ENCODE results near the gene NELL2.
A peak's percentile ranks its signal among the peaks of the same experiment; 100 is the strongest.

NELL2 gene

DNA sequence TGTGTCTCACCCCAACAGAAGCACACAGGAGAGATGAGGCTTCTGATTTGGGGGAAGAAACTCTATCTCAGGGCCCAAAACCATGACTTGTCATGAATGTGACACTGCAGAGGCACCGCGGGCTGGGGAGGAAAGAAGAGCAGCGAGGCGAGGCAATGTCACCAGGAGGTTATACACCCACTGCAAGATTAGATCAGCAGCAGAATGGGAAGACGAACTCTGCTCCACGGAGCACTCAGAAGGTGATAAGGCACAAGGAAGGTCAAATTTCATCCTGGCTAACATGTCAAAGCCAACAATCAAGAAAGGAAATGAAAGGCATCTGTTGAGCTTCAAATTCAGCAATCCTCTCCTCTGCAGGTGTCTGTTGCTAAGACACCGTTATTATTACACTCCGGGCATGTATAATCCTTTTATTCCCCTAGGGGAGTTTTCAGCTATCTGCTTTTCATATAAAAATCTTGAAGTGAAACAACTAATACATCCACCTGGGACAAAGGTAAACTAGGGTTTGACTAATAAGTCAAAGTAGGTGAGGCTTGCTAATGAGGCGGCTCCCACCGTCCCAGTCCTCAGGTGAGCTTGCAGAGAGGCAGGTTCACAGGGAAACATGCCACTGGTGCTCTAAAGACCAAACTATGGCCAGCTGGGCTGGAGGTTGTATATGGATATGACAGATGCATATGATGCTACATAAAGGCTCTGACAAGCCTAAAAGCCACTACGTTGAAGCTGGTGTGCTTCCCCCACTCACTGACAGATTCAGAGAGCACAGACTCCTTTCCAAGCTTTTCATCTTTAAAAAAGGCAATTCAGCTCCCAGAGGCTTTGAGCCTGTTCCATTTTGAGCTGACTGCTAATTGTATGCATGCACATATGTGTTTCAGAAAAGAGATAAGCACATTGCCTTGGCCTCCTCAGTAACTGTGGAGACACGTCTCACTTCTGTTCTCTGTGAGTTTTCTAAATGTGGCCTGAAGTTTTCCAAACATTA lies 221.2 kb downstream of the NELL2 start:
- Histone ChIP-seq H3K4me3 (no peak overlapping the region), H3K27ac (no peak overlapping the region), H3K36me3 (ENCODE audit: insufficient read depth, low read length) (no peaks in the 10 kb centered on the region), H3K9ac (ENCODE audit: insufficient read length) (no peak overlapping the region), H3K9me3 (ENCODE audit: low read depth, low read length) (no peaks in the 10 kb centered on the region)
- TF ChIP-seq EZH2 (IDR thresholded peaks at IDR 0.05): no peak
- TF ChIP-seq FOXP2 (optimal IDR thresholded peaks at IDR 0.05; ENCODE audit: control extremely low read depth, extremely low read length, insufficient read depth): no peak
- no peak for TF ChIP-seq POLR2AphosphoS5 (IDR thresholded peaks at IDR 0.05; ENCODE audit: borderline replicate concordance, low read depth, low read length)
- DNase-seq (ENCODE audit: low read depth, low spot score): no peak

DNA sequence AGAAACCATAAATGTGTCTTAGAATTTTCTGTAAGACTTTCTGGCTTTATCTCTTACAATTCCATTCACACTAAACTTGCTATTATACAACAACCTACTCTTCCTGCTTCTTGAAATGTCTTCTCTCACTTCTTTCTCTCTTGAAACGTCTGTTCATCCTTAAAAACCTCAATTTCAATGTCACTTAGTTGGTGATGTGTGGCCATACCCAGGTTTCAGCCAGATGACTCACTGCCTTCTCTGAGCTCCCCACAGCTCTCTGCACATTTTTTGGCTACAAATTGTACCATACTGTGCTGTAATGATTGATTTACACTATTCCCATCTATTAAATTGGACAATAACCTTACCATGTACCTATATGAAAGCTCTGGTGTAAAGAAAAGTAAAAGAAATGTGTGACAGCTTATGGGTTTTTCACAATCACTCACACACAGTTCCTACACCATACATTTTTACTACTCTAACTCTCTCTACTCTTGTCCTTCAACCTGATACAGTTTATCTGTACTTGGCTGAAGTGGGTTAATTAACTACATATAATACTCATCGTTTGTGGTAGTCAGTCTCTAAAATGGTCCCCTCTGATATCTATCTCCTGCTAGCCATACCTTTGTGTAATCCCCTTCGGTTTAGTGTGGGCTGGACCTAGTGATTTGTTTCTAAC lies 222.1 kb downstream of the NELL2 start:
- TF ChIP-seq POLR2AphosphoS5 (IDR thresholded peaks at IDR 0.05; ENCODE audit: borderline replicate concordance, low read depth, low read length) (no peak), FOXP2 (optimal IDR thresholded peaks at IDR 0.05; ENCODE audit: control extremely low read depth, extremely low read length, insufficient read depth) (no peak), EZH2 (IDR thresholded peaks at IDR 0.05) (no peak)
- Histone ChIP-seq H3K36me3 (ENCODE audit: insufficient read depth, low read length) (no peaks in the 10 kb centered on the region), H3K9ac (ENCODE audit: insufficient read length) (no peak overlapping the region), H3K4me3 (no peak overlapping the region), H3K27ac (no peak overlapping the region), H3K9me3 (ENCODE audit: low read depth, low read length) (no peaks in the 10 kb centered on the region)
- DNase-seq (ENCODE audit: low read depth, low spot score): no peak

DNA sequence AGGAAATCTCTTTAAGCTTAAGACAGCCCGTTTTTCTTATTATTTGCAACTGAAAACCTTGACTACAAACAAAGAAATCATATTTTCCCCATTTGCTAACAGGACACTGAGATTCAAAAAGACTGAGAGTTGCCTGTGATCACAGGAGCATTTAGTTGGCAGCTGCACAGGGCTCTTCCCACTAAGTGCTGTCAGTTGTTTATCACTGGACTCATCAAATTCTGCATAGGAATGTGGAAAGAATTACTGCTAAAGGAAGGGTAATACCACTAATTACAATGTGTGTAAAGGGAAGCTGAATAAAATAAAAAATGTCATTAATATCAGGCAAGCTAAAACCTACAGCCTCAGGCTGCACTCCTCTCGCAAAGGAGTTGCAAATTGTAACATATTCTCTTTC lies 226.4 kb downstream of the NELL2 start:
- no peak for DNase-seq (ENCODE audit: low read depth, low spot score)
- no peak overlapping the region for H3K27ac ChIP-seq
- H3K4me3 ChIP-seq: no peak overlapping the region
- no peak overlapping the region for H3K9ac ChIP-seq (ENCODE audit: insufficient read length)
- H3K36me3 ChIP-seq (ENCODE audit: insufficient read depth, low read length): no peaks in the 10 kb centered on the region
- no peak for TF ChIP-seq POLR2AphosphoS5 (IDR thresholded peaks at IDR 0.05; ENCODE audit: borderline replicate concordance, low read depth, low read length)
- TF ChIP-seq FOXP2 (optimal IDR thresholded peaks at IDR 0.05; ENCODE audit: control extremely low read depth, extremely low read length, insufficient read depth): no peak
- no peak for TF ChIP-seq EZH2 (IDR thresholded peaks at IDR 0.05)
- no peaks in the 10 kb centered on the region for H3K9me3 ChIP-seq (ENCODE audit: low read depth, low read length)

DNA sequence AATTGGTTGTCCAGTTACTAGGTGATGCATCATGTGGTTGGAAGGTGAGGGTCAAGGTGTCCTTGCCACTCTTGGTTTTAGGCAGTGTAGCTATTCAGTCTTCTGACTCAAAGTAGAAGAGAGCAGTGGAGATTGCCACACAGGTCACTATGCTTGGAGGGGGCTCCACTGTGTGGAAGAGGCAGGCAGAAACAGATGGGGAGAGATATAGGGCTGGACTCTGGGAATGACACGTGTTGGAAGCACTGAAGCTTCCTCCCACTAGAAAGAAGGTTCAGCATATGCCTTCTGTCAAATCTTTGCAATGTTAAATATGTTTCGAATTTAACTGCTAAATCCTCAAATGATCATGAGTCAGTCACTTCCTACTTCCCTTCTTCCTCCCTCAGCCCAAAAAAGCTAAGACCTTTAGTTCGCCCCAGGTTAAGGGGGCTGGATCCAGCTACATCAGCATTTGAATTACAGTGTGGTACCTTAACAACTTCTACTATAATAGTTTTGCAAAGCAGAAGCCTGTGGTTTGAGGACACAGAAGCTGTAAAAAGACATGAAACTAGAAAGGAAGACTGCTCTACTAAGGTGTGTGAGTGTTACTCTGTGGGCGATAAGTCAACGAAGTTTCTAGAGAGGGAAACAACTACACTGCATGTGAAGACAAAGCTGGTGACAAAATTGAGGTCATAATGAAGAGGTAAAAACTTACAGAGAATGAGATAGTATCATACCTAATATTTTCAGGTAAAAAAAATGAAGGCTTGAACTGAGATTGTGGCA lies 228.0 kb downstream of the NELL2 start:
- Histone ChIP-seq H3K36me3 (ENCODE audit: insufficient read depth, low read length) (no peaks in the 10 kb centered on the region), H3K27ac (no peak overlapping the region), H3K9me3 (ENCODE audit: low read depth, low read length) (no peaks in the 10 kb centered on the region), H3K4me3 (no peak overlapping the region), H3K9ac (ENCODE audit: insufficient read length) (no peak overlapping the region)
- no peak for TF ChIP-seq FOXP2 (optimal IDR thresholded peaks at IDR 0.05; ENCODE audit: control extremely low read depth, extremely low read length, insufficient read depth)
- TF ChIP-seq POLR2AphosphoS5 (IDR thresholded peaks at IDR 0.05; ENCODE audit: borderline replicate concordance, low read depth, low read length): no peak
- no peak for TF ChIP-seq EZH2 (IDR thresholded peaks at IDR 0.05)
- DNase-seq (ENCODE audit: low read depth, low spot score): no peak

DNA sequence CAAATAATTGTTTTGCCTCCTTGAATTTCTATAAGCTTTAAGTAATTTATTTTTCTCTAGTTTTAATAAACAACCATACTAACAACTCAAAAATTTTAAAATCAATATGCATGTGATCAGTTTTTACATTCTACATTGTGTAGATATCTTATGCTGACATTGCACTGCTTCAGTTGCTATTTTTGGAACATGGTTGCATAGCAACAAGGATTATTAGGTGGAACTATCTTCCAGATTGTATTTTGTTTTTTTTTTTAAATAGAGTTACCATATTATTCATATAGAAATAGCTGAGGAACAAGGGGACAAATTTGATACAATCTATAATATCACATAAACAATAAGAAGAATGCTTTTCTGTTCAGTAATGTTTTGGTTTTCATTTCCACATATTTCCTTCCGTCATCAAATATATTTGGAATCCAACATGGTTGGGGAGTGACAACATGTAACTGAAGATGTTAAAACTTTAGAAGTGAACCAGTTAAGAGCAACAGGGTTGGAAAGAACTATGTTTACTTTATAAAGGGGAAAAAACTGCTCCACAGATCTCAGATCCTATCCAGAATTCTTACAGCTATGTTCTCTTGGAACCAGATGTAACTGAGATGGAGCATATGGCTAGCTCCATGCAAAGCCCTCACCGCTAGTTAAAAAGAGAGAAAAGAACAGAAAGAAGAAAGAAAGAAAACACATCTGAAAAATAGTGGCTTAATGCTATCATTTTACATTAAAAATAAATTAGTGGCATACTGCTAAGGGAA lies 235.5 kb downstream of the NELL2 start:
- no peak overlapping the region for H3K4me3 ChIP-seq
- H3K27ac ChIP-seq: no peak overlapping the region
- H3K9ac ChIP-seq (ENCODE audit: insufficient read length): no peak overlapping the region
- DNase-seq (ENCODE audit: low read depth, low spot score): no peak
- no peaks in the 10 kb centered on the region for H3K9me3 ChIP-seq (ENCODE audit: low read depth, low read length)
- TF ChIP-seq EZH2 (IDR thresholded peaks at IDR 0.05) (no peak), FOXP2 (optimal IDR thresholded peaks at IDR 0.05; ENCODE audit: control extremely low read depth, extremely low read length, insufficient read depth) (no peak), POLR2AphosphoS5 (IDR thresholded peaks at IDR 0.05; ENCODE audit: borderline replicate concordance, low read depth, low read length) (no peak)
- no peaks in the 10 kb centered on the region for H3K36me3 ChIP-seq (ENCODE audit: insufficient read depth, low read length)

DNA sequence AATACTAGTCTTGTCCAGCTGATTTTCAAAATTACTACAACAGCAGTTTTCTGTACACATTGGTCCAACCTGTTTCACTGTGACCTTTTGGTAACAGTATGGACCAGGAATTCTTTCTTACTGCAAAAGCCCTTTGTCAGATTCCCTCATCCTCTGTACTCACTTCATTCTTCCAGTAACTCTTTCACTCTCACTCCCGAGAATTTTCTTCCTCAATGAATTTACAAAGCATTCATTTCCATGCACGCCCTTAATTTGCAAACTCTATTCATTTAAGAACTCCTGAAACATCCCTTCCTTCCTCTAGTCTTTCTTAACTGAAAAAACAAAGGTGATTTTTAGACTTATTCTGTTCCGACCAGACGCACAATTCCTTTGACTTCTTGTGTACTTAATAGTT lies 238.2 kb downstream of the NELL2 start:
- no peak for TF ChIP-seq POLR2AphosphoS5 (IDR thresholded peaks at IDR 0.05; ENCODE audit: borderline replicate concordance, low read depth, low read length)
- no peak for TF ChIP-seq FOXP2 (optimal IDR thresholded peaks at IDR 0.05; ENCODE audit: control extremely low read depth, extremely low read length, insufficient read depth)
- TF ChIP-seq EZH2 (IDR thresholded peaks at IDR 0.05): no peak
- no peak for DNase-seq (ENCODE audit: low read depth, low spot score)
- no peaks in the 10 kb centered on the region for H3K36me3 ChIP-seq (ENCODE audit: insufficient read depth, low read length)
- H3K27ac ChIP-seq: no peak overlapping the region
- H3K9me3 ChIP-seq (ENCODE audit: low read depth, low read length): no peaks in the 10 kb centered on the region
- H3K4me3 ChIP-seq: no peak overlapping the region
- H3K9ac ChIP-seq (ENCODE audit: insufficient read length): no peak overlapping the region

DNA sequence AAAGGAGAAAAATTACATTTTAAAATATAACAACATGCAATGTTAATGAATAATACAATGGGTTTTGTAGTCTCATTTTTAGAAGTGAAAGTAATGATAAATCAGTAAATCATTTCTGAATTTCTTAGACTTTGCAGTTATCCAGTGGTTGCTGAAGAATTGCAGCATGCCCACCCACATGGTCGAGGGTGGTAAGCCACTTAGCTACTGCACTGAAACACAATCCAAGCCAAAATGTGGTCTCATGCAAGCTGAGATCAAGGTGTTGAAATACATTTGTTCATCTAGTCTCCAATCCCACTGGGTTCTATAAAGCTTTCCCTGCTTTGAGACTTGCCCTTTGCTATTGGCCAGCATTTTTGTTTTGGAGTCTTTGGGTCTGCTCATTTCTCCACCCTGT lies 247.9 kb downstream of the NELL2 start:
- DNase-seq (ENCODE audit: low read depth, low spot score): no peak
- Histone ChIP-seq H3K36me3 (ENCODE audit: insufficient read depth, low read length) (no peaks in the 10 kb centered on the region), H3K9me3 (ENCODE audit: low read depth, low read length) (no peaks in the 10 kb centered on the region), H3K4me3 (peak overlapping the region; percentile 44; the same call in 1 of the 2 replicates), H3K9ac (ENCODE audit: insufficient read length) (no peak overlapping the region), H3K27ac (no peak overlapping the region)
- no peak for TF ChIP-seq POLR2AphosphoS5 (IDR thresholded peaks at IDR 0.05; ENCODE audit: borderline replicate concordance, low read depth, low read length)
- no peak for TF ChIP-seq FOXP2 (optimal IDR thresholded peaks at IDR 0.05; ENCODE audit: control extremely low read depth, extremely low read length, insufficient read depth)
- TF ChIP-seq EZH2 (IDR thresholded peaks at IDR 0.05): no peak

All from SK-N-MC (cell line).